ENCODE results near the gene TMC2.
A peak's percentile ranks its signal among the peaks of the same experiment; 100 is the strongest.
"Not testable (repeated sequence)": the region's sequence is repeated elsewhere in the genome, so short reads cannot be mapped to it uniquely, and the experiment has no call there.

The TMC2 gene, protein sequence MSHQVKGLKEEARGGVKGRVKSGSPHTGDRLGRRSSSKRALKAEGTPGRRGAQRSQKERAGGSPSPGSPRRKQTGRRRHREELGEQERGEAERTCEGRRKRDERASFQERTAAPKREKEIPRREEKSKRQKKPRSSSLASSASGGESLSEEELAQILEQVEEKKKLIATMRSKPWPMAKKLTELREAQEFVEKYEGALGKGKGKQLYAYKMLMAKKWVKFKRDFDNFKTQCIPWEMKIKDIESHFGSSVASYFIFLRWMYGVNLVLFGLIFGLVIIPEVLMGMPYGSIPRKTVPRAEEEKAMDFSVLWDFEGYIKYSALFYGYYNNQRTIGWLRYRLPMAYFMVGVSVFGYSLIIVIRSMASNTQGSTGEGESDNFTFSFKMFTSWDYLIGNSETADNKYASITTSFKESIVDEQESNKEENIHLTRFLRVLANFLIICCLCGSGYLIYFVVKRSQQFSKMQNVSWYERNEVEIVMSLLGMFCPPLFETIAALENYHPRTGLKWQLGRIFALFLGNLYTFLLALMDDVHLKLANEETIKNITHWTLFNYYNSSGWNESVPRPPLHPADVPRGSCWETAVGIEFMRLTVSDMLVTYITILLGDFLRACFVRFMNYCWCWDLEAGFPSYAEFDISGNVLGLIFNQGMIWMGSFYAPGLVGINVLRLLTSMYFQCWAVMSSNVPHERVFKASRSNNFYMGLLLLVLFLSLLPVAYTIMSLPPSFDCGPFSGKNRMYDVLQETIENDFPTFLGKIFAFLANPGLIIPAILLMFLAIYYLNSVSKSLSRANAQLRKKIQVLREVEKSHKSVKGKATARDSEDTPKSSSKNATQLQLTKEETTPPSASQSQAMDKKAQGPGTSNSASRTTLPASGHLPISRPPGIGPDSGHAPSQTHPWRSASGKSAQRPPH

DNA sequence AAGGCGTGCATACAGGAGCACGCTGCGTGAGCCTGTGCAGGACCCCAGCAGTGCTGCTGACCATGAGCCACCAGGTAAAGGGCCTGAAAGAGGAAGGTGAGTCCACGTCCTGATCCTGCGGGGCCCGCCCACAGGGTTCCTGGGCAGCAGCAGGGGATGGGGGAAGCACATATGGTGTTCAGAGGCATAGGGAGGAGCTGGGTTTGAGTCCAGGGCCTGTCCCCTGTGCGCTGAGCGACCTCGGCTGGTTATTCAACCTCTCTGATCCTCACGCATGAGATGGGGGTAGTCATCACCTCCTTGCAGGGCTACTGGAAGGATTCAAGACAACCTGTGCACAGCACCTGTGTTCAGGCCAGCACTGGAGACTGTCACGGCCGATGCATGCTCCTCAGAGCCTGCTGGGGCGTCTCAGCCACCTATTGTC is at the start of gene TMC2:
TSS of gene TMC2 (plus strand) at position 14 of the 427 bp plus-strand sequence. CDS start at position 63, 49 bp downstream.
- no peaks in the 10 kb centered on the region for H3K9me3 ChIP-seq (ENCODE audit: severe bottlenecking)

DNA sequence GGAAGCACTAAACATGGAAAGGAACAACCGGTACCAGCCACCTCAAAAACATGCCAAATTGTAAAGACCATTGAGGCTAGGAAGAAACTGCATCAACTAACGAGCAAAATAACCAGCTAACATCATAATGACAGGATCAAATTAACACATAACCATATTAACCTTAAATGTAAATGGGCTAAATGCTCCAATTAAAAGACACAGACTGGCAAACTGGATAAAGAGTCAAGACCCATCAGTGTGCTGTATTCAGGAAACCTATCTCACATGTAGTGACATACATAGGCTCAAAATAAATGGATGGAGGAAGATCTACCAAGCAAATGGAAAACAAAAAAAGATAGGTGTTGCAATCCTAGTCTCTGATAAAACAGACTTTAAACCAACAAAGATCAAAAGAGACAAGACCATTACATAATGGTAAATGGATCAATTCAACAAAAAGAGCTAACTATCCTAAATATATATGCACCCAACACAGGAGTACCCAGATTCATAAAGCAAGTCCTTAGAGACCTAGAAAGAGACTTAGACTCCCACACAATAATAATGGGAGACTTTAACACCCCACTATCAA is 33.5 kb upstream of the TMC2 start:
- H3K27me3 ChIP-seq (ENCODE audit: insufficient read depth, low read depth, severe bottlenecking); H3K9me3 ChIP-seq (ENCODE audit: severe bottlenecking); H3K4me3 ChIP-seq (ENCODE audit: low read depth, low read length); H3K27ac ChIP-seq; DNase-seq: not testable (repeated sequence)
- peaks cover 18% of the 10 kb centered on the region for H3K36me3 ChIP-seq

More for the DNA sequence above, at the start of gene TMC2:
- Histone ChIP-seq H3K4me3 (ENCODE audit: low read depth, low read length) (no peak within 1 kb of the TSS), H3K36me3 (no peaks in the 10 kb centered on the region), H3K27ac (no peak within 1 kb of the TSS), H3K27me3 (ENCODE audit: insufficient read depth, low read depth, severe bottlenecking) (no peaks in the 10 kb centered on the region)
- DNase-seq = no peak
- TF ChIP-seq, protein P1, sequence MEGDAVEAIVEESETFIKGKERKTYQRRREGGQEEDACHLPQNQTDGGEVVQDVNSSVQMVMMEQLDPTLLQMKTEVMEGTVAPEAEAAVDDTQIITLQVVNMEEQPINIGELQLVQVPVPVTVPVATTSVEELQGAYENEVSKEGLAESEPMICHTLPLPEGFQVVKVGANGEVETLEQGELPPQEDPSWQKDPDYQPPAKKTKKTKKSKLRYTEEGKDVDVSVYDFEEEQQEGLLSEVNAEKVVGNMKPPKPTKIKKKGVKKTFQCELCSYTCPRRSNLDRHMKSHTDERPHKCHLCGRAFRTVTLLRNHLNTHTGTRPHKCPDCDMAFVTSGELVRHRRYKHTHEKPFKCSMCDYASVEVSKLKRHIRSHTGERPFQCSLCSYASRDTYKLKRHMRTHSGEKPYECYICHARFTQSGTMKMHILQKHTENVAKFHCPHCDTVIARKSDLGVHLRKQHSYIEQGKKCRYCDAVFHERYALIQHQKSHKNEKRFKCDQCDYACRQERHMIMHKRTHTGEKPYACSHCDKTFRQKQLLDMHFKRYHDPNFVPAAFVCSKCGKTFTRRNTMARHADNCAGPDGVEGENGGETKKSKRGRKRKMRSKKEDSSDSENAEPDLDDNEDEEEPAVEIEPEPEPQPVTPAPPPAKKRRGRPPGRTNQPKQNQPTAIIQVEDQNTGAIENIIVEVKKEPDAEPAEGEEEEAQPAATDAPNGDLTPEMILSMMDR (IDR thresholded peaks at IDR 0.05; ENCODE audit: low read depth, low read length) = no peak

DNA sequence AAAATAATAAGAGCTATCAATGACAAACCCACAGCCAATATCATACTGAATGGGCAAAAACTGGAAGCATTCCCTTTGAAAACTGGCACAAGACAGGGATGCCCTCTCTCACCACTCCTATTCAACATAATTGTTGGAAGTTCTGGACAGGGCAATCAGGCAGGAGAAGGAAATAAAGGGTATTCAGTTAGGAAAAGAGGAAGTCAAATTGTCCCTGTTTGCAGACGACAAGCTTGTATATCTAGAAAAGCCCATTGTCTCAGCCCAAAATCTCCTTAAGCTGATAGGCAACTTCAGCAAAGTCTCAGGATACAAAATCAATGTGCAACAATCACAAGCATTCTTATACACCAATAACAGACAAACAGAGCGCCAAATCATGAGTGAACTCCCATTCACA is 31.6 kb upstream of the TMC2 start:
- DNase-seq; H3K27me3 ChIP-seq (ENCODE audit: insufficient read depth, low read depth, severe bottlenecking); H3K27ac ChIP-seq; H3K36me3 ChIP-seq; H3K4me3 ChIP-seq (ENCODE audit: low read depth, low read length); H3K9me3 ChIP-seq (ENCODE audit: severe bottlenecking): not testable (repeated sequence)

DNA sequence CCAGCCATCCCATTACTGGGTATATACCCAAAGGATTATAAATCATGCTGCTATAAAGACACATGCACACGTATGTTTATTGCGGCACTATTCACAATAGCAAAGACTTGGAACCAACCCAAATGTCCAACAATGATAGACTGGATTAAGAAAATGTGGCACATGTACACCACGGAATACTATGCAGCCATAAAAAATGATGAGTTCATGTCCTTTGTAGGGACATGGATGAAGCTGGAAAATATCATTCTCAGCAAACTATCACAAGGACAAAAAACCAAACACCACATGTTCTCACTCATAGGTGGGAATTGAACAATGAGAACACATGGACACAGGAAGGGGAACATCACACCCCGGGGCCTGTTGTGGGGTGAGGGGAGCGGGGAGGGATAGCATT is 29.9 kb upstream of the TMC2 start:
- H3K36me3 ChIP-seq; H3K9me3 ChIP-seq (ENCODE audit: severe bottlenecking); DNase-seq; H3K27ac ChIP-seq; H3K4me3 ChIP-seq (ENCODE audit: low read depth, low read length); H3K27me3 ChIP-seq (ENCODE audit: insufficient read depth, low read depth, severe bottlenecking): not testable (repeated sequence)

DNA sequence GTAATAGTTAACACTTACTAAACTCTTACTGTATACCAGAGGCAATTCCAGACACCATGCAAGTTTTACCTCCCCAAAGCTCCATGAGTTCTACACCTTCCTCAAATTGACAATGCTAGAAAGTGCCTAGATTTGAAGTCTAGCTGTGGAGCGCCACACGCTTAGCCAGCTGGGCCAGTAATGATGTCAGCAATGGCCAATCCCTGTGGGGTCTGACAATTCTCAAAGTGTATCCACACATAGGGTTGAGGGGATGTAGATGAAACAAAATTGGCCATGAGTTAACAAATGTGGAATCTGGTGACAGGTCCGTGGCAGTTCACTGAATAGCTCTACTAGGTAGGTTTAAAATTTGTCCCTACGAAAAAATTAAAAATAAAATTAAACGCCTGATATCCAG is 28.9 kb upstream of the TMC2 start:
- Histone ChIP-seq H3K27me3 (ENCODE audit: insufficient read depth, low read depth, severe bottlenecking) (no peaks in the 10 kb centered on the region), H3K4me3 (ENCODE audit: low read depth, low read length) (no peak overlapping the region), H3K27ac (no peak overlapping the region), H3K9me3 (ENCODE audit: severe bottlenecking) (no peaks in the 10 kb centered on the region), H3K36me3 (no peaks in the 10 kb centered on the region)
- TF ChIP-seq, protein P1 (IDR thresholded peaks at IDR 0.05; ENCODE audit: low read depth, low read length) = no peak
- DNase-seq = no peak

DNA sequence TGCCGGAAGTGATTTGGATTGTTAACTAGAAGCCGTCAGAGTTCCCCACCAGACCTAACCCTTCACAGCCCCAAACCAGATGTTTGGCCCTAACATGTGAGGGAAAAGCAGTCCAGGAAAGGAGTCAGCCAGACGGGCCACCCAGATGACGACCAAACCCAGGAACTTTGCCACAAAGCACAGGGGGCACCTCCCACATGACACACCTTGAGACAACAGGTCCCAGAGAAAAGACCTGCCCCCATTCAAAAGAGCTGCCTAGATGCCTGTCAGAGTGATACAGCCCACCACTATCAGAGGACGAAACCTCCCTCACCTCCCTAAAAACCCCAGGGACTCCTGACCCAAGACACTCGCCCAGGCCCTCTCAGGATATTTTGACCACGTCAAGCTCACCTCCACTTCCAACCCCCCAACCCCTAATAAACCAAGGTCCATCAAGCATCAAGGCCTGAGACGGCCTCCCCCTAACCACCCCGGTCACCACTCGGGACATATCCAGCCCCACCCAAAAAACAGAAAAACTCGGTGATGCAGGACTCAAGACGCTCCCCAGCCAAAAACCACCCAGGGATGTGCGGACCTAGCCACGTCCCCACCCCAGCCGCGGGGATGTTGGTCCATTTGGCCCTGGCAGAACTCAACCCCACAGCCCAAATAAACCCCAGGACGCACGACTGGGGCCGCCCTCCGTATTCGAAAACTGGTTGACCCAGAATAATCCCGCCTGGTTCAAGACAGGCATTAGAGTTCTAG is 28.3 kb upstream of the TMC2 start:
- no peak for DNase-seq
- Histone ChIP-seq H3K27ac (peak overlapping the region; percentile 92), H3K4me3 (ENCODE audit: low read depth, low read length) (peak overlapping the region; percentile 87), H3K27me3 (ENCODE audit: insufficient read depth, low read depth, severe bottlenecking) (no peaks in the 10 kb centered on the region), H3K36me3 (no peaks in the 10 kb centered on the region), H3K9me3 (ENCODE audit: severe bottlenecking) (no peaks in the 10 kb centered on the region)
- TF ChIP-seq, protein P1 (IDR thresholded peaks at IDR 0.05; ENCODE audit: low read depth, low read length) = no peak

Data from WERI-Rb-1 (cell line).